DOHH2 (cell line): Measurements from ENCODE around the gene F8A1.

Source experiments
- EZH2phosphoT487 ChIP-seq: fragments of 200-600 bp; sonication (generic); IDR thresholded peaks from 2 replicates; pipeline ENCODE4 v1.6.1; 2017; ENCODE audit warnings: borderline replicate concordance, mild to moderate bottlenecking, antibody characterized with exemption, low read length, moderate library complexity, mixed read lengths
- TF ChIP-seq, protein P1 (sequence below): fragments of 200-600 bp; sonication (generic); IDR thresholded peaks from one replicate; pipeline ENCODE4 v1.5.1; 2014; ENCODE audit warnings: antibody characterized with exemption, mild to moderate bottlenecking, low read depth, low read length; ENCODE audit not compliant: poor library complexity, severe bottlenecking

DNA sequence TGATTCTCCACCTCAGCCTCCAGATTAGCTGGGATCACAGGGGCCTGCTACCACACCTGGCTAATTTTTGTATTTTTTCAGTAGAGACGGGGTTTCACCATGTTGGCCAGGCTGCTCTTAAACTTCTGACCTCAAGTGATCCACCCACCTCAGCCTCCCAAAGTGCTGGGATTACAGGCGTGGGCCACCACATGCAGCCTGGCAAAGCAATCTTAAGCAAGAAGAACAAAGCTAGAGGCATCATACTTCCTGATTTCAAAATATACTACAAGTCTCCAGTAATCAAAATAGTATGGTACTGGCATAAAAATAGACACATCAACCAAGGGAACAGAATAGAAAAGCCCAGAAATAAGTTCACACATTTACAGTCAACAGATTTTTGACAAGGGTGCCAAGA, 12.8 kb upstream of the F8A1 start:
- TF ChIP-seq, protein P1, sequence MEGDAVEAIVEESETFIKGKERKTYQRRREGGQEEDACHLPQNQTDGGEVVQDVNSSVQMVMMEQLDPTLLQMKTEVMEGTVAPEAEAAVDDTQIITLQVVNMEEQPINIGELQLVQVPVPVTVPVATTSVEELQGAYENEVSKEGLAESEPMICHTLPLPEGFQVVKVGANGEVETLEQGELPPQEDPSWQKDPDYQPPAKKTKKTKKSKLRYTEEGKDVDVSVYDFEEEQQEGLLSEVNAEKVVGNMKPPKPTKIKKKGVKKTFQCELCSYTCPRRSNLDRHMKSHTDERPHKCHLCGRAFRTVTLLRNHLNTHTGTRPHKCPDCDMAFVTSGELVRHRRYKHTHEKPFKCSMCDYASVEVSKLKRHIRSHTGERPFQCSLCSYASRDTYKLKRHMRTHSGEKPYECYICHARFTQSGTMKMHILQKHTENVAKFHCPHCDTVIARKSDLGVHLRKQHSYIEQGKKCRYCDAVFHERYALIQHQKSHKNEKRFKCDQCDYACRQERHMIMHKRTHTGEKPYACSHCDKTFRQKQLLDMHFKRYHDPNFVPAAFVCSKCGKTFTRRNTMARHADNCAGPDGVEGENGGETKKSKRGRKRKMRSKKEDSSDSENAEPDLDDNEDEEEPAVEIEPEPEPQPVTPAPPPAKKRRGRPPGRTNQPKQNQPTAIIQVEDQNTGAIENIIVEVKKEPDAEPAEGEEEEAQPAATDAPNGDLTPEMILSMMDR = no peak
- TF ChIP-seq EZH2phosphoT487 = no peak
